Measurements from ENCODE around the gene SPSB2.

The SPSB2 gene

GRCh38 chr12:6863033-6863432, 10.1 kb downstream of the SPSB2 start:
- Histone ChIP-seq H3K27ac (ENCODE audit: low read length) (no peak overlapping the region), H3K4me3 (ENCODE audit: low read length) (no peak overlapping the region), H3K9me2 (replicated peaks; ENCODE audit: insufficient read depth, low read length) (no peaks in the 10 kb centered on the region), H3K9ac (ENCODE audit: low read length) (no peak overlapping the region), H4K20me1 (ENCODE audit: insufficient read depth, low read length) (peaks cover 1% of the 10 kb centered on the region), H3K9me3 (replicated peaks; ENCODE audit: insufficient read depth, low read length) (no peaks in the 10 kb centered on the region), H3K79me2 (ENCODE audit: low read length) (peaks cover 7% of the 10 kb centered on the region), H3K4me1 (ENCODE audit: low read length) (peaks cover 5% of the 10 kb centered on the region; the same call in 1 of the 2 replicates), H3K27me3 (replicated peaks; ENCODE audit: insufficient read depth, low read length) (no peaks in the 10 kb centered on the region), H2AFZ (ENCODE audit: low read length) (no peak overlapping the region), H3F3A (ENCODE audit: insufficient read depth, low read length) (peaks cover 3% of the 10 kb centered on the region), H3K36me3 (replicated peaks; ENCODE audit: insufficient read depth, low read length) (peaks cover 8% of the 10 kb centered on the region), H3K4me2 (ENCODE audit: low read depth, low read length) (no peak overlapping the region)
- TF ChIP-seq CTCF (IDR thresholded peaks at IDR 0.05; ENCODE audit: low read length) (no peak), EZH2phosphoT487 (IDR thresholded peaks at IDR 0.05; ENCODE audit: low read length) (no peak), EZH2 (optimal IDR thresholded peaks at IDR 0.05; ENCODE audit: low read depth, low read length) (no peak)
- DNase-seq = no peak

GRCh38 chr12:6861391-6861790, 11.7 kb downstream of the SPSB2 start:
- TF ChIP-seq CTCF (IDR thresholded peaks at IDR 0.05; ENCODE audit: low read length) (no peak), EZH2 (optimal IDR thresholded peaks at IDR 0.05; ENCODE audit: low read depth, low read length) (no peak), EZH2phosphoT487 (IDR thresholded peaks at IDR 0.05; ENCODE audit: low read length) (no peak)

GRCh38 chr12:6860942-6861341, 12.2 kb downstream of the SPSB2 start:
- Histone ChIP-seq H3K4me2 (ENCODE audit: low read depth, low read length) (no peak overlapping the region), H3K9me2 (replicated peaks; ENCODE audit: insufficient read depth, low read length) (no peaks in the 10 kb centered on the region), H3K9ac (ENCODE audit: low read length) (no peak overlapping the region), H3K4me1 (ENCODE audit: low read length) (no peaks in the 10 kb centered on the region), H3K27ac (ENCODE audit: low read length) (no peak overlapping the region), H2AFZ (ENCODE audit: low read length) (no peak overlapping the region), H3K27me3 (replicated peaks; ENCODE audit: insufficient read depth, low read length) (no peaks in the 10 kb centered on the region), H3K4me3 (ENCODE audit: low read length) (no peak overlapping the region), H3K36me3 (replicated peaks; ENCODE audit: insufficient read depth, low read length) (peaks cover 17% of the 10 kb centered on the region), H3K9me3 (replicated peaks; ENCODE audit: insufficient read depth, low read length) (no peaks in the 10 kb centered on the region), H4K20me1 (ENCODE audit: insufficient read depth, low read length) (no peaks in the 10 kb centered on the region), H3F3A (ENCODE audit: insufficient read depth, low read length) (no peaks in the 10 kb centered on the region), H3K79me2 (ENCODE audit: low read length) (peaks cover 5% of the 10 kb centered on the region; the same call in 1 of the 2 replicates)
- no peak for TF ChIP-seq EZH2phosphoT487 (IDR thresholded peaks at IDR 0.05; ENCODE audit: low read length)
- no peak for TF ChIP-seq CTCF (IDR thresholded peaks at IDR 0.05; ENCODE audit: low read length)
- no peak for TF ChIP-seq EZH2 (optimal IDR thresholded peaks at IDR 0.05; ENCODE audit: low read depth, low read length)
- DNase-seq = no peak

More at GRCh38 chr12:6861391-6861790, 11.7 kb downstream of the SPSB2 start:
- H3K27ac ChIP-seq (ENCODE audit: low read length) = no peak overlapping the region
- H3K4me2 ChIP-seq (ENCODE audit: low read depth, low read length) = no peak overlapping the region
- 0 out of 2 replicates have a peak, but pooled peaks cover under 1% of the 10 kb centered on the region for H3K79me2 ChIP-seq (ENCODE audit: low read length)
- no peaks in the 10 kb centered on the region for H4K20me1 ChIP-seq (ENCODE audit: insufficient read depth, low read length)
- no peak overlapping the region for H3K4me3 ChIP-seq (ENCODE audit: low read length)
- H3K36me3 ChIP-seq (replicated peaks; ENCODE audit: insufficient read depth, low read length) = peaks cover 17% of the 10 kb centered on the region
- H3F3A ChIP-seq (ENCODE audit: insufficient read depth, low read length) = no peaks in the 10 kb centered on the region
- no peaks in the 10 kb centered on the region for H3K4me1 ChIP-seq (ENCODE audit: low read length)
- no peaks in the 10 kb centered on the region for H3K9me3 ChIP-seq (replicated peaks; ENCODE audit: insufficient read depth, low read length)
- no peak overlapping the region for H2AFZ ChIP-seq (ENCODE audit: low read length)
- H3K27me3 ChIP-seq (replicated peaks; ENCODE audit: insufficient read depth, low read length) = no peaks in the 10 kb centered on the region
- DNase-seq = no peak
- H3K9me2 ChIP-seq (replicated peaks; ENCODE audit: insufficient read depth, low read length) = no peaks in the 10 kb centered on the region
- H3K9ac ChIP-seq (ENCODE audit: low read length) = no peak overlapping the region
